ENCODE data around the gene PRSS21. TPM values are rescaled to one million over a fixed set of nuclear protein-coding genes. Genes with fewer than 3 reads are reported as not detected.

PRSS21 gene
- polyA plus RNA-seq, 1 of the 3 experiments (the other 2 are of a cell fraction): not detected

DNA sequence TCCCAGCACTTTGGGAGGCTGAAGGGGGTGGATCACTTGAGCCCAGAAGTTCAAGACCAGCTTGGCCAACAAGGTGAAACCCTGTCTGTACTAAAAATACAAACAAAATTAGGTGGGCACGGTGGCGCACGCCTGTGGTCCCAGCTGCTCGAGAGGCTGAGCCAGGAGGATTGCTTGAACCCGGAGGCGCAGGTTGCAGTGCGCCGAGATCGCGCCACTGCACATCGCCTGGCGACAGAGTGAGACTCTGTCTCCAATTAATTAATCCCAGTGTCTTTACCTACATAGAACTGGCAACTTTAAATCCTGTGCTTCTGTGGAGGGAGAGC lies 38.4 kb upstream of the PRSS21 start (continued):
- TF ChIP-seq, protein P1, sequence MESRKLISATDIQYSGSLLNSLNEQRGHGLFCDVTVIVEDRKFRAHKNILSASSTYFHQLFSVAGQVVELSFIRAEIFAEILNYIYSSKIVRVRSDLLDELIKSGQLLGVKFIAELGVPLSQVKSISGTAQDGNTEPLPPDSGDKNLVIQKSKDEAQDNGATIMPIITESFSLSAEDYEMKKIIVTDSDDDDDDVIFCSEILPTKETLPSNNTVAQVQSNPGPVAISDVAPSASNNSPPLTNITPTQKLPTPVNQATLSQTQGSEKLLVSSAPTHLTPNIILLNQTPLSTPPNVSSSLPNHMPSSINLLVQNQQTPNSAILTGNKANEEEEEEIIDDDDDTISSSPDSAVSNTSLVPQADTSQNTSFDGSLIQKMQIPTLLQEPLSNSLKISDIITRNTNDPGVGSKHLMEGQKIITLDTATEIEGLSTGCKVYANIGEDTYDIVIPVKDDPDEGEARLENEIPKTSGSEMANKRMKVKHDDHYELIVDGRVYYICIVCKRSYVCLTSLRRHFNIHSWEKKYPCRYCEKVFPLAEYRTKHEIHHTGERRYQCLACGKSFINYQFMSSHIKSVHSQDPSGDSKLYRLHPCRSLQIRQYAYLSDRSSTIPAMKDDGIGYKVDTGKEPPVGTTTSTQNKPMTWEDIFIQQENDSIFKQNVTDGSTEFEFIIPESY (IDR thresholded peaks at IDR 0.05; ENCODE audit: borderline replicate concordance, low read depth): no peak
- TF ChIP-seq SIN3A (IDR thresholded peaks at IDR 0.05; ENCODE audit: borderline replicate concordance, low read depth, low read length): no peak
- no peak for TF ChIP-seq GATA2 (CRISPR knock-in tag; IDR thresholded peaks at IDR 0.05)
- no peak for TF ChIP-seq MEF2A (IDR thresholded peaks at IDR 0.05; ENCODE audit: borderline replicate concordance, low read depth)
- no peak for TF ChIP-seq RAD21 (IDR thresholded peaks at IDR 0.05; ENCODE audit: low read length)
- TF ChIP-seq EZH2phosphoT487 (IDR thresholded peaks at IDR 0.05; ENCODE audit: borderline replicate concordance, low read depth): no peak

DNA sequence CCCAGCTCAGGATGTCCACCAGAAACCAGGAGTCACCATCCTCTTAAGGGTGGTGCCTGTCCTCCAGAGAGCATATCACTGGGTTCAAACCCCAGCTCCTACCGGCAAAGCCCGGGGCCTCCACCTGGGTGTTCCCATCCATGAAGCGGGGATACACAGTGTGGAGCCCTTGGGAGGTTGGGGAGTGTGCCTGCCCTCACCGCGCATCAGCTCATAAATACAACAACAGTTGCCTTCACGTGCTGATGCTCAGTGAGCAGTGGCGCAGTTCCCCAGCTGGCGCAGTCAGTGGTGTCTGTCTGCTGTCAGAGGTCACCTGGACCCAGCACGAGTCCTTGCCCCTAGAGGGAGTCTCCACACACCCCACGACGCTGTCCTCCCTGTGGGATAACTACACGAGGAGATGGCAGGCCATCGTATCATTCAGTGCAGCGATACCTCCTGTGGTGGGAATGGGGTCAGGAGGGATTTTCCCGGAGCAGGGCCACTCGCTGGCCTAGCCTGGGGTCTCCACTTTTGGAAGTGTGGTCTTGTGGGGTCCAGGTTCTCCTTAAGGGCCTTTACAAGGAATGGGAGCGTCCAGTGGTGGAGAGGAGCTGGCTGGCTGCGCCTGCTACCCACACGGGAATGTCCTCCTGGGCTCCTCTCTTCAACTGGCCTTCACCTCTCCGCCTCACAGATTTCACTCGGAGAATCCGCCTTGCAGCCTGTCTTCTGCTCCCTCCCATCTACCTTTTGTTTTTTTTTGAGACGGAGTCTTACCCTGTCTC lies 37.7 kb upstream of the PRSS21 start:
- CTCF ChIA-PET: interaction anchor here (2.1 to 2.2 kb wide), 2 partner anchors 89 to 148 kb away, joined by 5 to 11 read pairs; no protein-coding TSS in a partner anchor
- WGBS (ENCODE audit: low lambda C conversion rate): 93% methylated on average over 16 of the region's 23 CpGs
- Histone ChIP-seq H2AFZ (ENCODE audit: low read depth) (no peak overlapping the region), H3F3A (replicated peaks; ENCODE audit: insufficient read depth) (no peaks in the 10 kb centered on the region), H4K20me1 (ENCODE audit: insufficient read depth) (no peaks in the 10 kb centered on the region; the same call in 1 of the 2 replicates), H3K9me2 (no peaks in the 10 kb centered on the region), H3K4me3 (ENCODE audit: low read depth in 2 of 2, low read length in 1 of 2) (no peak overlapping the region), H3K79me2 (ENCODE audit: insufficient read depth) (peaks cover 40% of the 10 kb centered on the region), H3K27me3 (ENCODE audit: insufficient read depth) (no peaks in the 10 kb centered on the region), H3K9ac (no peak overlapping the region), H3K4me1 (ENCODE audit: control insufficient read depth in 1 of 2, insufficient read depth in 2 of 2, low read depth in 1 of 2, low read length in 1 of 2) (peaks cover 11 to 25% of the 10 kb centered on the region in 2 experiments; a peak in 2 of 4 replicates), H3K27ac (ENCODE audit: low read depth in 2 of 2, low read length in 1 of 2) (no peak overlapping the region), H3K9me3 (no peaks in the 10 kb centered on the region), H3K36me3 (replicated peaks in 1 of 2; ENCODE audit: control insufficient read depth in 1 of 2, insufficient read depth in 2 of 2, low read length in 1 of 2) (peaks cover 0 to 11% of the 10 kb centered on the region in 2 experiments), H3K4me2 (peak overlapping the region; percentile 97)
- POLR2A ChIA-PET: interaction anchor here (2.1 kb wide), 1 partner anchor 21 kb away, joined by 5 read pairs; no protein-coding TSS in a partner anchor
- TF ChIP-seq, protein P2, sequence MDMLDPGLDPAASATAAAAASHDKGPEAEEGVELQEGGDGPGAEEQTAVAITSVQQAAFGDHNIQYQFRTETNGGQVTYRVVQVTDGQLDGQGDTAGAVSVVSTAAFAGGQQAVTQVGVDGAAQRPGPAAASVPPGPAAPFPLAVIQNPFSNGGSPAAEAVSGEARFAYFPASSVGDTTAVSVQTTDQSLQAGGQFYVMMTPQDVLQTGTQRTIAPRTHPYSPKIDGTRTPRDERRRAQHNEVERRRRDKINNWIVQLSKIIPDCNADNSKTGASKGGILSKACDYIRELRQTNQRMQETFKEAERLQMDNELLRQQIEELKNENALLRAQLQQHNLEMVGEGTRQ (IDR thresholded peaks at IDR 0.05; ENCODE audit: borderline replicate concordance, low read depth, low read length): no peak
- TF ChIP-seq TAF1 (IDR thresholded peaks at IDR 0.05; ENCODE audit: borderline replicate concordance, low read depth, low read length) (no peak), MXI1 (IDR thresholded peaks at IDR 0.05; ENCODE audit: low read depth, low read length) (no peak), NFIC (IDR thresholded peaks at IDR 0.05; ENCODE audit: borderline replicate concordance) (no peak), CHD2 (IDR thresholded peaks at IDR 0.05; ENCODE audit: low read length, partially characterized antibody) (no peak), JUND (IDR thresholded peaks at IDR 0.05) (no peak), TEAD4 (IDR thresholded peaks at IDR 0.05; ENCODE audit: borderline replicate concordance, insufficient read depth) (no peak), FOSL2 (IDR thresholded peaks at IDR 0.05; ENCODE audit: borderline replicate concordance, low read depth) (no peak), SMC3 (IDR thresholded peaks at IDR 0.05; ENCODE audit: low read depth, low read length) (no peak), GABPA (IDR thresholded peaks at IDR 0.05; ENCODE audit: low read depth) (no peak)
- TF ChIP-seq, protein P3, sequence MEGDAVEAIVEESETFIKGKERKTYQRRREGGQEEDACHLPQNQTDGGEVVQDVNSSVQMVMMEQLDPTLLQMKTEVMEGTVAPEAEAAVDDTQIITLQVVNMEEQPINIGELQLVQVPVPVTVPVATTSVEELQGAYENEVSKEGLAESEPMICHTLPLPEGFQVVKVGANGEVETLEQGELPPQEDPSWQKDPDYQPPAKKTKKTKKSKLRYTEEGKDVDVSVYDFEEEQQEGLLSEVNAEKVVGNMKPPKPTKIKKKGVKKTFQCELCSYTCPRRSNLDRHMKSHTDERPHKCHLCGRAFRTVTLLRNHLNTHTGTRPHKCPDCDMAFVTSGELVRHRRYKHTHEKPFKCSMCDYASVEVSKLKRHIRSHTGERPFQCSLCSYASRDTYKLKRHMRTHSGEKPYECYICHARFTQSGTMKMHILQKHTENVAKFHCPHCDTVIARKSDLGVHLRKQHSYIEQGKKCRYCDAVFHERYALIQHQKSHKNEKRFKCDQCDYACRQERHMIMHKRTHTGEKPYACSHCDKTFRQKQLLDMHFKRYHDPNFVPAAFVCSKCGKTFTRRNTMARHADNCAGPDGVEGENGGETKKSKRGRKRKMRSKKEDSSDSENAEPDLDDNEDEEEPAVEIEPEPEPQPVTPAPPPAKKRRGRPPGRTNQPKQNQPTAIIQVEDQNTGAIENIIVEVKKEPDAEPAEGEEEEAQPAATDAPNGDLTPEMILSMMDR (IDR thresholded peaks at IDR 0.05): no peak
- TF ChIP-seq, protein P4, sequence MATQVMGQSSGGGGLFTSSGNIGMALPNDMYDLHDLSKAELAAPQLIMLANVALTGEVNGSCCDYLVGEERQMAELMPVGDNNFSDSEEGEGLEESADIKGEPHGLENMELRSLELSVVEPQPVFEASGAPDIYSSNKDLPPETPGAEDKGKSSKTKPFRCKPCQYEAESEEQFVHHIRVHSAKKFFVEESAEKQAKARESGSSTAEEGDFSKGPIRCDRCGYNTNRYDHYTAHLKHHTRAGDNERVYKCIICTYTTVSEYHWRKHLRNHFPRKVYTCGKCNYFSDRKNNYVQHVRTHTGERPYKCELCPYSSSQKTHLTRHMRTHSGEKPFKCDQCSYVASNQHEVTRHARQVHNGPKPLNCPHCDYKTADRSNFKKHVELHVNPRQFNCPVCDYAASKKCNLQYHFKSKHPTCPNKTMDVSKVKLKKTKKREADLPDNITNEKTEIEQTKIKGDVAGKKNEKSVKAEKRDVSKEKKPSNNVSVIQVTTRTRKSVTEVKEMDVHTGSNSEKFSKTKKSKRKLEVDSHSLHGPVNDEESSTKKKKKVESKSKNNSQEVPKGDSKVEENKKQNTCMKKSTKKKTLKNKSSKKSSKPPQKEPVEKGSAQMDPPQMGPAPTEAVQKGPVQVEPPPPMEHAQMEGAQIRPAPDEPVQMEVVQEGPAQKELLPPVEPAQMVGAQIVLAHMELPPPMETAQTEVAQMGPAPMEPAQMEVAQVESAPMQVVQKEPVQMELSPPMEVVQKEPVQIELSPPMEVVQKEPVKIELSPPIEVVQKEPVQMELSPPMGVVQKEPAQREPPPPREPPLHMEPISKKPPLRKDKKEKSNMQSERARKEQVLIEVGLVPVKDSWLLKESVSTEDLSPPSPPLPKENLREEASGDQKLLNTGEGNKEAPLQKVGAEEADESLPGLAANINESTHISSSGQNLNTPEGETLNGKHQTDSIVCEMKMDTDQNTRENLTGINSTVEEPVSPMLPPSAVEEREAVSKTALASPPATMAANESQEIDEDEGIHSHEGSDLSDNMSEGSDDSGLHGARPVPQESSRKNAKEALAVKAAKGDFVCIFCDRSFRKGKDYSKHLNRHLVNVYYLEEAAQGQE (IDR thresholded peaks at IDR 0.05; ENCODE audit: low read depth, low read length): no peak
- TF ChIP-seq, protein P5, sequence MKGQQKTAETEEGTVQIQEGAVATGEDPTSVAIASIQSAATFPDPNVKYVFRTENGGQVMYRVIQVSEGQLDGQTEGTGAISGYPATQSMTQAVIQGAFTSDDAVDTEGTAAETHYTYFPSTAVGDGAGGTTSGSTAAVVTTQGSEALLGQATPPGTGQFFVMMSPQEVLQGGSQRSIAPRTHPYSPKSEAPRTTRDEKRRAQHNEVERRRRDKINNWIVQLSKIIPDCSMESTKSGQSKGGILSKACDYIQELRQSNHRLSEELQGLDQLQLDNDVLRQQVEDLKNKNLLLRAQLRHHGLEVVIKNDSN (IDR thresholded peaks at IDR 0.05; ENCODE audit: borderline replicate concordance, low read depth): no peak
- no peak for DNase-seq
